RPMI8226 (cell line): ENCODE data around the gene ZNF672.
A peak's percentile ranks its signal among the peaks of the same experiment; 100 is the strongest.
"Not testable (repeated sequence)": the region's sequence is repeated elsewhere in the genome, so short reads cannot be mapped to it uniquely, and the experiment has no call there.

ENCODE experiments used
- DNase-seq: peaks from one replicate; pipeline ENCODE4 v3.0.0-alpha.2; 2015

ZNF672 gene

GRCh38 chr1:248857201-248857600 is 19.2 kb downstream of the ZNF672 start:
- DNase-seq = no peak

- DNase-seq = no peak
Observed at GRCh38 chr1:248857749-248858095, 19.7 kb downstream of the ZNF672 start.

GRCh38 chr1:248858096-248858890 is 20.3 kb downstream of the ZNF672 start:
- peak; percentile 87 for DNase-seq

- DNase-seq = peak; percentile 100
Observed at GRCh38 chr1:248858891-248859889, 21.2 kb downstream of the ZNF672 start, which contains the start of gene ZNF692. ZNF692 (minus strand) TSS chr1:248859085; CDS start chr1:248858309, 776 bp downstream.

- no peak for DNase-seq
Observed at GRCh38 chr1:248860007-248860406, 22.0 kb downstream of the ZNF672 start.

- no peak for DNase-seq
Observed at GRCh38 chr1:248861616-248862015, 23.6 kb downstream of the ZNF672 start.

GRCh38 chr1:248862695-248862997 is 24.6 kb downstream of the ZNF672 start:
- no peak for DNase-seq

- peak; percentile 85 for DNase-seq
Observed at GRCh38 chr1:248862998-248863881, 25.2 kb downstream of the ZNF672 start.

- no peak for DNase-seq
Observed at GRCh38 chr1:248871837-248872401, 33.9 kb downstream of the ZNF672 start.

DNA sequence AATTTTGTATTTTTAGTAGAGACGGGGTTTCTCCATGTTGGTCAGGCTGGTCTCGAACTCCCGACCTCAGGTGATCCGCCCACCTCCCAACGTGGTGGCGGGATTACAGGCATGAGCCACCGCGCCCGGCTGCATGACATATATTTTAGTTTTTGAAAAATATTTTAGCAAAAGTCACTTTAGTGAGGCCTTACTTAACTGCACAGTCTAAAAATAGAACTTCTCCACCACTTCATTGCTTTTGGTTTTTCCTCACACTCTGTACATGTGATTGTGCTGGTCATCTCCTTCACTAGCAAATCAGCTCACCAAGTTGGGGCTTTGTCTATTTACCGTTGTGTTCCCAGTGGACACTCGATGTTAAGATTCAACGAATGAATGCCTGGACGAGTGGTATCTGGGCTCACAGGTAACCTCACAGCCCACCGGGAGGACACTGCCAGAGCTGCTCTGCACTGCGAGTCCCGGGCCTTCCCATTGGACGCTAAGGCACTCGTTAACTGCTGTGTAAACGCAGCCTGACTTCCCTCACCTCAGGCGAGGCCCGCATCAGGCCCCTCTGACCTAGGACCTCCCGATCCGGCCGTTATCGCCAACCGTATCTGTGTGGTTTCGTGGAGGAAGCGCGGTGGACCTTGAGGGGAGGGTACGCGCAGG is 34.9 kb downstream of the ZNF672 start:
- DNase-seq = peak; percentile 76

- DNase-seq = peak; percentile 96
Observed at GRCh38 chr1:248873409-248873992, 35.5 kb downstream of the ZNF672 start.

- DNase-seq = peak; percentile 93
Observed at GRCh38 chr1:248873993-248874533, 36.0 kb downstream of the ZNF672 start.

GRCh38 chr1:248881261-248881660 is 43.2 kb downstream of the ZNF672 start:
- no peak for DNase-seq

GRCh38 chr1:248882427-248882826 is 44.4 kb downstream of the ZNF672 start:
- not testable (repeated sequence) for DNase-seq

DNA sequence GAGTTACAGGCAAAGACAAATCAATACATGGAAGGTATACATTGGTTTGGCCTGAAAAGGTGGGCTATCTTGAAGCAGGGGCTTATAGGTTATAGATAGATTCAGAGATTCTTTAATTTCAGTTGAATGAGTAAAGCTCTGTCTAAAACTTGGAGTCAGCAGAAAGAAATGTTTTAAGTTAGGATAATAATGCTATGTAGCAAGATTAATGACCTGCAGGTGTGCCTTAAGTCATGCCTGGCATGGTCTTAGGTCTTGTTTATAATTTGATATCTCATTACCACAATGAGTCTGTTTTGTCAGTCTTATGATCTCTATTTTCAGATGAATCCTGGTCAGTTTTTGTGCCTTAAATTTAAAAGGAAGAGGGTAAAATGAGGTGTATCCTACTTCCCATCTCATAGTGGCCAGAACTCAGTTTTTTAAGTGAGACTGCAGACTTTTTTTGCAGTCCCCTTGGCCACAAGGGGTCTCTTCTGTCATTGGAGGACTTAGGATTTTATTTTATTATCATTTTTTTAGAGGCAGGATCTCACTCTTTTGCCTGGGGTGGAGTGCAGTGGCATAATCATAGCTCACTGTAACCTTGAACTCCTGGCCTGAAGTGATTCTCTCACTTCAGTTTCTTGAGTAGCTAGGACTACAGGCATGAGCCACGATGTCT is 46.7 kb downstream of the ZNF672 start:
- peak; percentile 18 for DNase-seq

DNA sequence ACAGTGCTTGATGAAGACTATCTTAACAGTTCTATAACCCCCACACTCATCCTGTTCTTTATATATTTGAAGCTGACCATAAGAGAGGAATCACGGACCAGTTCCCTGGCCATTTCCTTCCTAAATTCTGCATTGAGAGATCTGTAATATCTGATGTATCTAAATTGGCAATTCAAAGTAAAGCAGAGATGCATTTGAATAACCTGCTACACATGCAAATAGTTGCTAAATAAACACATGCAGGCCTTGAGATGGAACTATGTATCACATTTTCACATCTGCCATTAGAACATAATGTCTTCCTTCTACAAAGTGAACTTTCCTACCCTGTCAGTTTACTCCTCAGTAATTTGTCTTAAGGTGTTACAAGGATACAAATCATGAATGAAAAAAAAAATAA is 47.6 kb downstream of the ZNF672 start:
- no peak for DNase-seq

GRCh38 chr1:248886237-248886895 is 48.3 kb downstream of the ZNF672 start:
- no peak for DNase-seq

- not testable (repeated sequence) for DNase-seq
Observed at GRCh38 chr1:248889914-248890243, 51.9 kb downstream of the ZNF672 start.

GRCh38 chr1:248890549-248891498 is 52.8 kb downstream of the ZNF672 start:
- no peak for DNase-seq
